Vagina (tissue), 2 donors: ENCODE results near the gene ATG4B. TPM values are rescaled to one million over a fixed set of nuclear protein-coding genes. Genes with fewer than 3 reads are reported as not detected.
A peak's percentile ranks its signal among the peaks of the same experiment; 100 is the strongest.

ENCODE experiments used
- DNase-seq, 2 donors: peaks; one replicate each; pipeline ENCODE4 v3.0.0-alpha.2; 2017; ENCODE audit errors: extremely low spot score in 2 of 2
- H3K27ac ChIP-seq: fragments of 200-600 bp; sonication (generic); one replicate; pipeline ENCODE4 v1.5.1; 2019
- H3K27me3 ChIP-seq: fragments of 200-600 bp; sonication (generic); one replicate; pipeline ENCODE4 v1.5.1; 2019
- H3K36me3 ChIP-seq, 2 donors: fragments of 200-600 bp; sonication (generic); one replicate each; pipeline ENCODE4 v1.5.1; 2017 to 2019
- H3K4me1 ChIP-seq: fragments of 200-600 bp; sonication (generic); one replicate; pipeline ENCODE4 v1.5.1; 2019
- H3K4me3 ChIP-seq, 2 donors: fragments of 200-600 bp; sonication (generic); 1 replicate in 1 of 2; 2 replicates in 1 of 2; pipeline ENCODE4 v1.5.1; 2016 to 2019
- H3K9me3 ChIP-seq: fragments of 200-600 bp; sonication (generic); one replicate; pipeline ENCODE4 v1.5.1; 2019
- POLR2A ChIP-seq, 2 donors: fragments of 450-650 bp; IDR thresholded peaks; one replicate each; pipeline ENCODE4 v1.6.1; 2017; ENCODE audit warnings: antibody characterized with exemption in 2 of 2, mild to moderate bottlenecking in 2 of 2, moderate library complexity in 2 of 2
- POLR2AphosphoS5 ChIP-seq, 2 donors: sonication (generic); formaldehyde crosslinking; IDR thresholded peaks; one replicate each; pipeline ENCODE4 v1.9.0; 2017; ENCODE audit warnings: antibody characterized with exemption in 2 of 2, mild to moderate bottlenecking in 2 of 2, low read depth in 1 of 2; ENCODE audit not compliant: insufficient read depth in 1 of 2
- intact Hi-C: fragments of 100-400 bp; cut with DNase I; formaldehyde crosslinking; loops from one replicate; pipeline ENCODE4 v1.15.1; 2023
- total RNA-seq: library from RNA; depleted of rRNA; stranded (reverse); fragments of >200 nt; gene quantifications from one replicate; pipeline ENCODE4 v1.2.3, GENCODE V29; 2016
- TF ChIP-seq, protein P1 (sequence below), 3 experiments: fragments of 450-650 bp in 2 of 3; fragments of 200-600 bp in 1 of 3; sonication (generic) in 1 of 3; IDR thresholded peaks; one replicate each; pipeline ENCODE4 v1.5.1; 2017 to 2019; ENCODE audit warnings: antibody characterized with exemption in 3 of 3, mild to moderate bottlenecking in 2 of 3, moderate library complexity in 2 of 3

The ATG4B gene
- total RNA-seq, 1 donor from 2014 or later = 104 TPM

DNA sequence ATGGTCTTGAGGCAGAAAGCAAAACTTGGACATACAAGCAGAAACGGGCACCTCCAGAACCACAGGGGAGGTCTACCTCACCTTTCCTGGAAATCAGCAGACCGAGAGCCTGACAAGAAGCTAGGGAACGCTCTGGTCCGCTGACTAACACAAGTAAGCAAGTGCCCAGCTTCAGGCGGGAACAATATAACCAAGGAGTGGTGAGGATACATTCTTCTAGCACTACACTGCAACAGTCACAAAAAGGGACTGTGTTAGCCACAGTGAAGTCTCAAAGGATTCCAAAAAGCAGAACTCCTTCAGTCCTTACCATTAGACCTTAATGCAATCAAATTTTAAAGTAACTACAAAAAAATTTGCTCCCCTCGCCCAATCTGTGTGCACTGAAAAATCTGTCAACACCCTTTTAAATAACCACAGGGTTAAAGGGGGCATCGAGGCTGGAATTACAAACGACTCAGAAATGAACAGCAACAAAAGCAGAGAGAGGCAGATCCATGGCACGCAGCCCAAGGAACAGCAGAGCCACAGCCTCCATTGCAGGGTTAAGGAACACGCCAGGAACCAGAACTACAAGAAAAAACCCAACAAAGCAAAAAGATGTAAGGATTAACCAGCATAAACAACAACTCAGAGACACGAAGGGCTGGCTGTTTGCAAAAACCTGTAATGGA lies 7.6 kb upstream of the ATG4B start:
- DNase-seq = no peak
- no peak for TF ChIP-seq POLR2AphosphoS5 (IDR thresholded peaks at IDR 0.05; ENCODE audit: insufficient read depth in 1 of 2, low read depth in 1 of 2)
- no peak for TF ChIP-seq POLR2A (IDR thresholded peaks at IDR 0.05)
- TF ChIP-seq, protein P1, sequence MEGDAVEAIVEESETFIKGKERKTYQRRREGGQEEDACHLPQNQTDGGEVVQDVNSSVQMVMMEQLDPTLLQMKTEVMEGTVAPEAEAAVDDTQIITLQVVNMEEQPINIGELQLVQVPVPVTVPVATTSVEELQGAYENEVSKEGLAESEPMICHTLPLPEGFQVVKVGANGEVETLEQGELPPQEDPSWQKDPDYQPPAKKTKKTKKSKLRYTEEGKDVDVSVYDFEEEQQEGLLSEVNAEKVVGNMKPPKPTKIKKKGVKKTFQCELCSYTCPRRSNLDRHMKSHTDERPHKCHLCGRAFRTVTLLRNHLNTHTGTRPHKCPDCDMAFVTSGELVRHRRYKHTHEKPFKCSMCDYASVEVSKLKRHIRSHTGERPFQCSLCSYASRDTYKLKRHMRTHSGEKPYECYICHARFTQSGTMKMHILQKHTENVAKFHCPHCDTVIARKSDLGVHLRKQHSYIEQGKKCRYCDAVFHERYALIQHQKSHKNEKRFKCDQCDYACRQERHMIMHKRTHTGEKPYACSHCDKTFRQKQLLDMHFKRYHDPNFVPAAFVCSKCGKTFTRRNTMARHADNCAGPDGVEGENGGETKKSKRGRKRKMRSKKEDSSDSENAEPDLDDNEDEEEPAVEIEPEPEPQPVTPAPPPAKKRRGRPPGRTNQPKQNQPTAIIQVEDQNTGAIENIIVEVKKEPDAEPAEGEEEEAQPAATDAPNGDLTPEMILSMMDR (IDR thresholded peaks at IDR 0.05) = no peak
- Histone ChIP-seq H3K4me3 (no peak overlapping the region), H3K4me1 (peaks cover 5% of the 10 kb centered on the region), H3K9me3 (no peaks in the 10 kb centered on the region), H3K36me3 (peaks cover 0 to 33% of the 10 kb centered on the region in 2 donors), H3K27me3 (no peaks in the 10 kb centered on the region), H3K27ac (no peak overlapping the region)
- intact Hi-C loops = no loop called here

DNA sequence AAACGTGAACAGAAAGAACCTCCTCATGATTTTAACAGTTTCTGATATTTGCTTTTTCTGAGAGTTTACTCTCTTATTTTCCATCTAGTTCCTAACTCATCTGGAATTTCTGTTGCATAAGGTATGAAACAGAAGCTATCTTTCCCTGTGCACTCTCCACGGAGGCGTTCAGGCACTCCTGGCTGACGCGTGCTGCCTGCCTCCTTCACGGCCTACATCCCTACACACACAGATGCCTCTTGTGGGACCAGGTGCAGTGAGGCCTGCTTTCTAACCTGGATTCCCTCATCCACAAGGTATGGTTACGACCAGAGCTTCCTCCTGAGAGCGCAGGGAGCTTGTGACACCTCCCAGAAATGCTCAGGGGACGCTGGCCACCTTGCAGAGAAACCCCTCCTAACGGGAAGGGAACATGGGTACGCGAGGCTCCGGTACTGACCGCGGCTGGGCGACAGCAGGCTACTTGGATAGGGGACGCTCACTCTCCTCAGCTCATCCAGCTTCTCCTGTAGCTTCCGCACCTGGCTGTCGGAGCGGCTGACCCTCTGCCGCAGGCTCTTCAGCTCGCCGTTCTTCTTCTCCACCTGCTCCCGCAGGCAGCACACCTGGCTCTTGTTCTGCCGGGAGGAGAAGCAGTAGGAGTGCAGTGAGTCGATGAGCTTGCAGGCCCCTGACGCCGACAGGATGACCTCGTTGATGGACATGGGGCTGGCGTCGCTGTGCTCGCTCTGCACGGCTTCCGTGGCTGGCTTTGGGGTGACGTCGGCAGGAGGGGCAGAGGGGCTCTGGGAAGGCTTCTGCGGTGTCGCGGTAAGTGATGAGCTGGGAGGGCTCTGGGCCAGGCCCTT lies 4.8 kb upstream of the ATG4B start:
- intact Hi-C loops = no loop called here
- H3K4me1 ChIP-seq = peaks cover 19% of the 10 kb centered on the region
- H3K27ac ChIP-seq = no peak overlapping the region
- no peak for TF ChIP-seq POLR2A (IDR thresholded peaks at IDR 0.05)
- TF ChIP-seq POLR2AphosphoS5 (IDR thresholded peaks at IDR 0.05; ENCODE audit: insufficient read depth in 1 of 2, low read depth in 1 of 2) = no peak
- TF ChIP-seq, protein P1 (IDR thresholded peaks at IDR 0.05) = no peak
- no peaks in the 10 kb centered on the region for H3K9me3 ChIP-seq
- no peak for DNase-seq
- H3K36me3 ChIP-seq = peaks cover 0 to 28% of the 10 kb centered on the region in 2 donors
- H3K4me3 ChIP-seq = no peak overlapping the region
- no peaks in the 10 kb centered on the region for H3K27me3 ChIP-seq

GRCh38 chr2:241633561-241633960 lies 3.9 kb upstream of the ATG4B start:
- DNase-seq = no peak
- Histone ChIP-seq H3K9me3 (no peaks in the 10 kb centered on the region), H3K4me3 (no peak overlapping the region), H3K36me3 (peaks cover 0 to 28% of the 10 kb centered on the region in 2 donors), H3K27me3 (no peaks in the 10 kb centered on the region), H3K4me1 (peaks cover 24% of the 10 kb centered on the region), H3K27ac (no peak overlapping the region)
- intact Hi-C loops = no loop called here
- TF ChIP-seq, protein P1 (IDR thresholded peaks at IDR 0.05) = no peak
- no peak for TF ChIP-seq POLR2AphosphoS5 (IDR thresholded peaks at IDR 0.05; ENCODE audit: insufficient read depth in 1 of 2, low read depth in 1 of 2)
- no peak for TF ChIP-seq POLR2A (IDR thresholded peaks at IDR 0.05)

GRCh38 chr2:241635756-241636155 lies 1.7 kb upstream of the ATG4B start:
- Histone ChIP-seq H3K36me3 (peaks cover 0 to 28% of the 10 kb centered on the region in 2 donors), H3K27me3 (no peaks in the 10 kb centered on the region), H3K9me3 (no peaks in the 10 kb centered on the region), H3K27ac (peak overlapping the region; percentile 98), H3K4me3 (peak overlapping the region; percentile 82 to 87), H3K4me1 (peaks cover 46% of the 10 kb centered on the region)
- TF ChIP-seq POLR2AphosphoS5 (IDR thresholded peaks at IDR 0.05; ENCODE audit: insufficient read depth in 1 of 2, low read depth in 1 of 2) = no peak
- TF ChIP-seq, protein P1 (IDR thresholded peaks at IDR 0.05) = no peak
- no peak for TF ChIP-seq POLR2A (IDR thresholded peaks at IDR 0.05)
- intact Hi-C loops = loop anchor here (5.0 kb wide), 1 partner anchor 318 kb away; the partner anchor contains the start of genes HDLBP and SEPTIN2
- DNase-seq = no peak
